Liver (tissue), 9 donors: ENCODE data around the gene B3GNT5. TPM values are rescaled to one million over a fixed set of nuclear protein-coding genes. Genes with fewer than 3 reads are reported as not detected.
A peak's percentile ranks its signal among the peaks of the same experiment; 100 is the strongest.

Source experiments
- DNase-seq: peaks from one replicate; pipeline ENCODE4 v3.0.0-alpha.2; 2017; ENCODE audit warnings: low spot score
- H3K27ac ChIP-seq, 2 donors: one replicate each; pipeline ENCODE4 v1.7.0; 2013; ENCODE audit warnings: inconsistent platforms in 2 of 2, low read length in 2 of 2, control low read depth in 1 of 2, low read depth in 1 of 2, mild to moderate bottlenecking in 1 of 2
- H3K27me3 ChIP-seq, 4 donors: one replicate each; pipeline versions ENCODE4 v1.6.1 to v1.7.0; 2013; ENCODE audit warnings: low read length in 3 of 4, inconsistent platforms in 1 of 4, mild to moderate bottlenecking in 1 of 4, moderate library complexity in 1 of 4; ENCODE audit not compliant: control insufficient read depth in 4 of 4, insufficient read depth in 4 of 4
- H3K36me3 ChIP-seq, 4 donors: one replicate each; pipeline versions ENCODE4 v1.6.1 to v1.7.0; 2013; ENCODE audit warnings: low read length in 3 of 4, mild to moderate bottlenecking in 3 of 4, low read depth in 1 of 4, moderate library complexity in 1 of 4; ENCODE audit not compliant: control insufficient read depth in 4 of 4, insufficient read depth in 3 of 4
- H3K4me1 ChIP-seq, 4 donors: one replicate each; pipeline versions ENCODE4 v1.6.1 to v1.7.0; 2013; ENCODE audit warnings: low read length in 3 of 4, mild to moderate bottlenecking in 3 of 4, moderate library complexity in 1 of 4; ENCODE audit not compliant: control insufficient read depth in 4 of 4, insufficient read depth in 4 of 4
- H3K4me3 ChIP-seq, 3 donors: one replicate each; pipeline versions ENCODE4 v1.6.1 to v1.7.0; 2013; ENCODE audit warnings: low read length in 3 of 3, control low read depth in 1 of 3, low read depth in 1 of 3, mild to moderate bottlenecking in 1 of 3
- H3K9ac ChIP-seq, 2 donors: one replicate each; pipeline ENCODE4 v1.7.0; 2013; ENCODE audit warnings: low read length in 2 of 2, mild to moderate bottlenecking in 2 of 2, moderate library complexity in 2 of 2, control low read depth in 1 of 2, low read depth in 1 of 2
- H3K9me3 ChIP-seq, 4 donors: one replicate each; pipeline versions ENCODE4 v1.6.1 to v1.7.0; 2013; ENCODE audit warnings: low read length in 3 of 4; ENCODE audit not compliant: control insufficient read depth in 4 of 4
- EGR1 ChIP-seq, 2 donors: IDR thresholded peaks; 2 replicates each; pipeline ENCODE4 v1.6.1; 2016 to 2018; ENCODE audit warnings: antibody characterized with exemption in 2 of 2, low read depth in 2 of 2
- FOXA1 ChIP-seq: IDR thresholded peaks from 2 replicates; pipeline ENCODE4 v1.6.1; 2016; ENCODE audit warnings: antibody characterized with exemption
- FOXA2 ChIP-seq: IDR thresholded peaks from 2 replicates; pipeline ENCODE4 v1.6.1; 2016; ENCODE audit warnings: antibody characterized with exemption
- GABPA ChIP-seq, 2 donors: IDR thresholded peaks in 1 of 2; conservative IDR thresholded peaks in 1 of 2; 2 replicates each; pipeline ENCODE4 v1.6.1; 2016; ENCODE audit warnings: antibody characterized with exemption in 2 of 2, mild to moderate bottlenecking in 1 of 2, moderate library complexity in 1 of 2
- HNF4A ChIP-seq, 2 donors: conservative IDR thresholded peaks; 2 replicates each; pipeline ENCODE4 v1.6.1; 2016; ENCODE audit warnings: antibody characterized with exemption in 2 of 2, mild to moderate bottlenecking in 2 of 2
- HNF4G ChIP-seq: IDR thresholded peaks from 2 replicates; pipeline ENCODE4 v1.6.1; 2016; ENCODE audit warnings: antibody characterized with exemption
- JUND ChIP-seq, 2 donors: IDR thresholded peaks; 2 replicates each; pipeline ENCODE4 v1.6.1; 2016; ENCODE audit warnings: antibody characterized with exemption in 2 of 2
- NR2F2 ChIP-seq: IDR thresholded peaks from 2 replicates; pipeline ENCODE4 v1.6.1; 2016; ENCODE audit warnings: antibody characterized with exemption
- RAD21 ChIP-seq, 2 donors: IDR thresholded peaks; 2 replicates each; pipeline ENCODE4 v1.6.1; 2016; ENCODE audit warnings: antibody characterized with exemption in 2 of 2, mild to moderate bottlenecking in 2 of 2
- RXRA ChIP-seq, 2 donors: IDR thresholded peaks; 2 replicates each; pipeline ENCODE4 v1.6.1; 2017 to 2018; ENCODE audit warnings: antibody characterized with exemption in 2 of 2, mild to moderate bottlenecking in 1 of 2
- SP1 ChIP-seq: IDR thresholded peaks from 2 replicates; pipeline ENCODE4 v1.6.1; 2018; ENCODE audit warnings: antibody characterized with exemption, mild to moderate bottlenecking
- TAF1 ChIP-seq: conservative IDR thresholded peaks from 2 replicates; pipeline ENCODE4 v1.6.1; 2016; ENCODE audit warnings: antibody characterized with exemption, mild to moderate bottlenecking
- YY1 ChIP-seq: IDR thresholded peaks from 2 replicates; pipeline ENCODE4 v1.6.1; 2016; ENCODE audit warnings: antibody characterized with exemption, mild to moderate bottlenecking
- WGBS: extraction: QIAGEN DNeasy Blood & Tissue Kit; methylation state at CpG from one replicate; pipeline ENCODE4 v1.1.7; 2013; 5-methylcytosine and 5-hydroxymethylcytosine counted together
- polyA plus RNA-seq, 2 donors: library from polyadenylated mRNA; stranded (reverse) in 1 of 2; unstranded in 1 of 2; fragments of 200-250 nt in 1 of 2; fragments of >200 nt in 1 of 2; fragmentation: Nextera tagmentation in 1 of 2; extraction: Ambion mirVana in 1 of 2; gene quantifications; one replicate each; pipeline versions ENCODE4 v1.2.1 to v1.2.3, GENCODE V29; 2013 to 2015
- total RNA-seq, 2 donors: library from RNA; depleted of rRNA; stranded (reverse); fragments of >200 nt; gene quantifications; one replicate each; pipeline ENCODE4 v1.2.3, GENCODE V29; 2014
- TF ChIP-seq, protein P1 (sequence below): IDR thresholded peaks from 2 replicates; pipeline ENCODE4 v1.6.1; 2016; ENCODE audit warnings: antibody characterized with exemption
- TF ChIP-seq, protein P2 (sequence below): fragments of 150-350 bp; IDR thresholded peaks from 2 replicates; pipeline ENCODE4 v1.5.1; 2017; ENCODE audit warnings: improper control_type of control experiment, low read depth, low read length; ENCODE audit not compliant: missing input control
- TF ChIP-seq, protein P3 (sequence below): IDR thresholded peaks from 2 replicates; pipeline ENCODE4 v1.6.1; 2016; ENCODE audit warnings: antibody characterized with exemption, mild to moderate bottlenecking
- TF ChIP-seq, protein P4 (sequence below): IDR thresholded peaks from 2 replicates; pipeline ENCODE4 v1.6.1; 2016; ENCODE audit warnings: antibody characterized with exemption
- TF ChIP-seq, protein P5 (sequence below): IDR thresholded peaks from 2 replicates; pipeline ENCODE4 v1.6.1; 2016; ENCODE audit warnings: antibody characterized with exemption
- donor health status: healthy.
- donor health status: healthy.
- donor health status: healthy.
- donor health status: healthy.
- donor health status: healthy.

Gene B3GNT5
- total and polyA plus RNA-seq, 4 donors = 0.22 to 1.8 (median 0.53) TPM

DNA sequence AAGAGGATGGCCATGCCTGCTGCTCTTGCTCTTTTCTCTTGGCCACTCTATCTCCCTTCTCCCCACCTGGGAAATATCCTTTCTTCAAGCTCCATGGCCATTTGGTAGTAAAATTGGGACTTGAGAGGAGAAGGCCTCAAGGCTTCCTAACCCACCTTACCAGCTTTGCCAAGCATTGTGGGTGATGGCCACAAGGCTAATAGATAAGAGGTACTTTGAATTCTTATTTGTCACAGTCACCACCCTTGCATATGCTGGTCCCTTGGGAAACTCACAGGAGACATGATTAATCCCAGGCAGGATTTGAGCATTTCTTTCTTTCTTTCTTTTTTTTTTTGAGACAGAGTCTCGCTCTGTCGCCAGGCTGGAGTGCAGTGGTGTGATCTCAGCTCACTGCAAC is 37.2 kb downstream of the B3GNT5 start:
- Histone ChIP-seq H3K9ac (no peak overlapping the region), H3K4me1 (peaks cover 0 to 11% (median 3%) of the 10 kb centered on the region in 4 donors), H3K9me3 (no peaks in the 10 kb centered on the region), H3K27ac (no peak overlapping the region), H3K27me3 (peaks cover 0 to 4% (median 0%) of the 10 kb centered on the region in 4 donors), H3K36me3 (no peaks in the 10 kb centered on the region), H3K4me3 (no peak overlapping the region)
- no peak for DNase-seq
- TF ChIP-seq HNF4A (conservative IDR thresholded peaks at IDR 0.05) (no peak), RAD21 (IDR thresholded peaks at IDR 0.05) (no peak), GABPA (IDR thresholded peaks at IDR 0.05 in 1 of 2, conservative IDR thresholded peaks at IDR 0.05 in 1 of 2) (no peak), TAF1 (no peak), JUND (IDR thresholded peaks at IDR 0.05) (no peak), FOXA2 (no peak)
- TF ChIP-seq, protein P1, sequence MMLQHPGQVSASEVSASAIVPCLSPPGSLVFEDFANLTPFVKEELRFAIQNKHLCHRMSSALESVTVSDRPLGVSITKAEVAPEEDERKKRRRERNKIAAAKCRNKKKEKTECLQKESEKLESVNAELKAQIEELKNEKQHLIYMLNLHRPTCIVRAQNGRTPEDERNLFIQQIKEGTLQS = no peak
- TF ChIP-seq, protein P2, sequence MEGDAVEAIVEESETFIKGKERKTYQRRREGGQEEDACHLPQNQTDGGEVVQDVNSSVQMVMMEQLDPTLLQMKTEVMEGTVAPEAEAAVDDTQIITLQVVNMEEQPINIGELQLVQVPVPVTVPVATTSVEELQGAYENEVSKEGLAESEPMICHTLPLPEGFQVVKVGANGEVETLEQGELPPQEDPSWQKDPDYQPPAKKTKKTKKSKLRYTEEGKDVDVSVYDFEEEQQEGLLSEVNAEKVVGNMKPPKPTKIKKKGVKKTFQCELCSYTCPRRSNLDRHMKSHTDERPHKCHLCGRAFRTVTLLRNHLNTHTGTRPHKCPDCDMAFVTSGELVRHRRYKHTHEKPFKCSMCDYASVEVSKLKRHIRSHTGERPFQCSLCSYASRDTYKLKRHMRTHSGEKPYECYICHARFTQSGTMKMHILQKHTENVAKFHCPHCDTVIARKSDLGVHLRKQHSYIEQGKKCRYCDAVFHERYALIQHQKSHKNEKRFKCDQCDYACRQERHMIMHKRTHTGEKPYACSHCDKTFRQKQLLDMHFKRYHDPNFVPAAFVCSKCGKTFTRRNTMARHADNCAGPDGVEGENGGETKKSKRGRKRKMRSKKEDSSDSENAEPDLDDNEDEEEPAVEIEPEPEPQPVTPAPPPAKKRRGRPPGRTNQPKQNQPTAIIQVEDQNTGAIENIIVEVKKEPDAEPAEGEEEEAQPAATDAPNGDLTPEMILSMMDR = no peak
- TF ChIP-seq, protein P3, sequence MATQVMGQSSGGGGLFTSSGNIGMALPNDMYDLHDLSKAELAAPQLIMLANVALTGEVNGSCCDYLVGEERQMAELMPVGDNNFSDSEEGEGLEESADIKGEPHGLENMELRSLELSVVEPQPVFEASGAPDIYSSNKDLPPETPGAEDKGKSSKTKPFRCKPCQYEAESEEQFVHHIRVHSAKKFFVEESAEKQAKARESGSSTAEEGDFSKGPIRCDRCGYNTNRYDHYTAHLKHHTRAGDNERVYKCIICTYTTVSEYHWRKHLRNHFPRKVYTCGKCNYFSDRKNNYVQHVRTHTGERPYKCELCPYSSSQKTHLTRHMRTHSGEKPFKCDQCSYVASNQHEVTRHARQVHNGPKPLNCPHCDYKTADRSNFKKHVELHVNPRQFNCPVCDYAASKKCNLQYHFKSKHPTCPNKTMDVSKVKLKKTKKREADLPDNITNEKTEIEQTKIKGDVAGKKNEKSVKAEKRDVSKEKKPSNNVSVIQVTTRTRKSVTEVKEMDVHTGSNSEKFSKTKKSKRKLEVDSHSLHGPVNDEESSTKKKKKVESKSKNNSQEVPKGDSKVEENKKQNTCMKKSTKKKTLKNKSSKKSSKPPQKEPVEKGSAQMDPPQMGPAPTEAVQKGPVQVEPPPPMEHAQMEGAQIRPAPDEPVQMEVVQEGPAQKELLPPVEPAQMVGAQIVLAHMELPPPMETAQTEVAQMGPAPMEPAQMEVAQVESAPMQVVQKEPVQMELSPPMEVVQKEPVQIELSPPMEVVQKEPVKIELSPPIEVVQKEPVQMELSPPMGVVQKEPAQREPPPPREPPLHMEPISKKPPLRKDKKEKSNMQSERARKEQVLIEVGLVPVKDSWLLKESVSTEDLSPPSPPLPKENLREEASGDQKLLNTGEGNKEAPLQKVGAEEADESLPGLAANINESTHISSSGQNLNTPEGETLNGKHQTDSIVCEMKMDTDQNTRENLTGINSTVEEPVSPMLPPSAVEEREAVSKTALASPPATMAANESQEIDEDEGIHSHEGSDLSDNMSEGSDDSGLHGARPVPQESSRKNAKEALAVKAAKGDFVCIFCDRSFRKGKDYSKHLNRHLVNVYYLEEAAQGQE = no peak
- 98% methylated on average over 2 of the region's 2 CpGs for WGBS

DNA sequence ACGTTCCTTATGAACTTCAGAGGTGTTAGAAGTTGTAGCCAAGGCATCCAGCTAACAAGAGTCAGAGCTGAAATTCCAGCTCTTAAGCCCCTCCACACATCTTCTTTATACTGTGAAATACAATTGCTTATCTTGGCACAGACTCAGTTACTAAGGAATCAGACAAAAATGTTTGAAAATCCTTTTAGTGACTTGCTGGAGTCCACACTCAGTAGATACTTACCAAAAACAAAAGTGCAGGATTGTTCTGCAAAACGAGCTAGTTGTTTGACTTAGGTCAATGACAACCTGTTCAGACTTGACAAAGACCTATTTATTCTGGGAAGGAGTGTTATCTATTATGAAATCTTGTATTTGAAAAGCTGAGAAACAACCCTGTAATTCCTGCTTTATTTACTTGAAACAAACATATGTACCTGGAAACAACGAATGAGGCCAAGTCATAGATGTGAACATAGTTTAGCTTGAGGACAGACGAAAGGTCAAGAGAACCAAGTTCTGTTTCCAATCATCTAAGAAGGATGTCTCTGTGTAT is 38.5 kb downstream of the B3GNT5 start:
- H3K9me3 ChIP-seq = no peaks in the 10 kb centered on the region
- H3K27me3 ChIP-seq = peaks cover 0 to 3% (median 0%) of the 10 kb centered on the region in 4 donors
- H3K4me3 ChIP-seq = no peak overlapping the region
- no peak overlapping the region for H3K27ac ChIP-seq
- no peak for DNase-seq
- H3K4me1 ChIP-seq = peaks cover 2 to 9% (median 4%) of the 10 kb centered on the region in 4 donors
- no peak overlapping the region for H3K9ac ChIP-seq
- no peaks in the 10 kb centered on the region for H3K36me3 ChIP-seq
- 37% methylated on average over 4 of the region's 4 CpGs for WGBS
- TF ChIP-seq RXRA (IDR thresholded peaks at IDR 0.05) (peak; percentile 79 to 91), NR2F2 (peak; percentile 24), RAD21 (IDR thresholded peaks at IDR 0.05) (peak in 1 of 2 donors; percentile 35), FOXA1 (peak; percentile 68), YY1 (peak; percentile 21), EGR1 (IDR thresholded peaks at IDR 0.05; ENCODE audit: low read depth in 2 of 2) (no peak), TAF1 (no peak), GABPA (IDR thresholded peaks at IDR 0.05 in 1 of 2, conservative IDR thresholded peaks at IDR 0.05 in 1 of 2) (peak in 1 of 2 donors; percentile 24), FOXA2 (peak; percentile 84), SP1 (peak; percentile 53), HNF4G (peak; percentile 11)
- TF ChIP-seq, protein P4, sequence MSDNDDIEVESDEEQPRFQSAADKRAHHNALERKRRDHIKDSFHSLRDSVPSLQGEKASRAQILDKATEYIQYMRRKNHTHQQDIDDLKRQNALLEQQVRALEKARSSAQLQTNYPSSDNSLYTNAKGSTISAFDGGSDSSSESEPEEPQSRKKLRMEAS = peak; percentile 60
- TF ChIP-seq, protein P2 = no peak
- TF ChIP-seq, protein P5, sequence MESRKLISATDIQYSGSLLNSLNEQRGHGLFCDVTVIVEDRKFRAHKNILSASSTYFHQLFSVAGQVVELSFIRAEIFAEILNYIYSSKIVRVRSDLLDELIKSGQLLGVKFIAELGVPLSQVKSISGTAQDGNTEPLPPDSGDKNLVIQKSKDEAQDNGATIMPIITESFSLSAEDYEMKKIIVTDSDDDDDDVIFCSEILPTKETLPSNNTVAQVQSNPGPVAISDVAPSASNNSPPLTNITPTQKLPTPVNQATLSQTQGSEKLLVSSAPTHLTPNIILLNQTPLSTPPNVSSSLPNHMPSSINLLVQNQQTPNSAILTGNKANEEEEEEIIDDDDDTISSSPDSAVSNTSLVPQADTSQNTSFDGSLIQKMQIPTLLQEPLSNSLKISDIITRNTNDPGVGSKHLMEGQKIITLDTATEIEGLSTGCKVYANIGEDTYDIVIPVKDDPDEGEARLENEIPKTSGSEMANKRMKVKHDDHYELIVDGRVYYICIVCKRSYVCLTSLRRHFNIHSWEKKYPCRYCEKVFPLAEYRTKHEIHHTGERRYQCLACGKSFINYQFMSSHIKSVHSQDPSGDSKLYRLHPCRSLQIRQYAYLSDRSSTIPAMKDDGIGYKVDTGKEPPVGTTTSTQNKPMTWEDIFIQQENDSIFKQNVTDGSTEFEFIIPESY = peak; percentile 55
- TF ChIP-seq, protein P3 = peak; percentile 34
